ENCODE results near the gene ATP7B. TPM values are rescaled to one million over a fixed set of nuclear protein-coding genes. Genes with fewer than 3 reads are reported as not detected.

The ATP7B gene
- 2.9 and 3.1 TPM in 2 replicates for total RNA-seq

DNA sequence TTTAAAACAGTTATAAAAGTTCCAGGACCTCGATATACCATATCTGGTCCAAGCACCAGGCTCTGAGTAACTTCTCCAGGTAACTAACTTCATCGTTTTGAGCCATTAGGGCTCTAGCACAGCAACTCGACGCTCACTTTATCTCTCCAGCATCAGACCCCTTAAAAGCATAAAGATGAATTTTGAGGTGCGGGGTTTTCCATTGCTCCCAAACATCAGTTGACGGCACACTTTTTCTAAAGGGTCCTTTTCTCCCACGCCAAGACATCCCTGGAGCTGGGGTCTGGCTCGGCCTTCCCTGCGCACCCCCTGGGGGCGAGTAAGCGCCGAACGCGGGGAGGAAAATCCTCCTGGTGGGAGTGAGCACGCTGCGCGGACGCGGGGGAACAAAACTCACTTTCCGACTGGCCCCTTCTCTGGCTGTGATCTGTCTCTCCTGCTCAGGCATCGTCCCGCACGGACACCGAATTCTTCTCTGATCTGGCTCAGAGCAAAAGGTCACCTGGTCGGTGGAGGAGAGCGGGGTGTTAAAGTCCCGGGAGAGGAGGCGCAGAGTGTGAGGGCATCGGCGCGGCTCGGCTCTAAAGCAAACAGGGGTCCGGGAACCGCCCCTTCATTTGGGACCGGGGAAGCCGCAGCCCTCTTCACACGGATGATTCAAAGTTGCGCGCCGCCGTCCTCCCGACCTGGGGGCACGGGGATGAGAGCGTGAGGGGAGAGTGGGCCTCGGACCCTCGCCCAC is at the start of gene ATP7B:
TSS of gene ATP7B (minus strand) at position 561 of the 742 bp plus-strand sequence. CDS start at position 448, 113 bp downstream.

DNA sequence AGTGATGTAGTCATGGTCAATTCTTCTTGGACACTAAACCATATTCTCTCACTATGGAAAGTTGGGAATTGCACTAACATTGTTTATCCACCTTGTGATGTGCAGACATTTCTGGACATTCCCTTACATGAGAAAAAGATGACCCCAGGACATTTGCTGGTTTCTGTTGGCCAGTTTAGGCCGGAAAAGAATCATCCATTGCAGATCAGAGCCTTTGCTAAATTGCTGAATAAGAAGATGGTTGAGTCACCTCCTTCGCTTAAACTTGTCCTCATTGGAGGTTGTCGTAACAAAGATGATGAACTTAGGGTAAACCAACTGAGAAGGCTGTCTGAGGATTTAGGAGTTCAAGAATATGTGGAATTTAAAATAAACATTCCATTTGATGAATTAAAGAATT is 13.2 kb upstream of the ATP7B start, which contains the start of gene UTP14C:
TSS of gene UTP14C (plus strand) at position 211 of the 400 bp plus-strand sequence. CDS start 4,114 bp downstream, outside the sequence.

DNA sequence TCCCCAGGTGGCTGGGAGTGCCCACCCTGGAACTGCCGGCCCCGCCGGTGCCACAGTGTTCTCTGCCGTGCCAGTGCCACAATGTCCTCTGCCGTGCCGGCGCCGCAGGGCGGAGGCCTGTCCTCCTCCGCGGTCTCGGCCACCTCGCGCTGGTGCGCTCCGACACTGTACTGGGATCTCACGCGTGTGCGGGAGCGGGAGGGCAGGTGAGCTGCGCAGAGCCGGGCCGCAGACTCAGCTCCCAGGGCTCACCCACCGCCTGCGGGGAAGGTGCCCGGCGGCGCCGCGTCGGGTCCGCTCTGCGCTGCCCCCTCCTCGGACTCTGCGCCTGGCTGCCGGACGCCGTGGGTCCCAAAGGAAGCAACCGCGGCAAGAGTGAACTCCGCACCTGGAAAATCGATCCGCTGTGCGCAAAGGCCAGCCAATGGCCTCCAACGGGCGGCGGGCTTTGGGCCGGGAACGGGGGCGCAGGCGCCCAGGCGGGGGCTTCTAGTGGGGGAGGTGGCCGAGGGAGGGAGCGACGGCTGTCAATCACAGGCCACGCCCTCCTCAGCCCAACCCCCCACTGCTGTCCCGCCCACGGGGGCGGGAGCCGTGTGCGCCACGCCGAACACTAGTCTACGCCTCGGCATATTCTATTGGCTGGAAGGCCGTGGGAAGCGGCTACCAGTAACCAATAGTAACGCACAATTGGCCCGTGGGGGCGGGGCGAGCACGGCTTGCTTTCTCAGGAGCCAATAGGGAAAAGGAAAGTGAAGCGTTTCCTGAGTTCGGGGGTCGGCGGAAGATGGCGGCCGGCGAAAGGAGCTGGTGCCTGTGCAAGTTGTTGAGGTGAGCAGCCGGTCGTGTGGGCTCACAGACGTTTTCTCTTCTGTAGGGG is 622 bp upstream of the ATP7B start, which contains the start of gene ALG11:
TSS of gene ALG11 (plus strand) at position 767 of the 880 bp plus-strand sequence. CDS start at position 788, 21 bp downstream.

Other genes with a start within 250 kb of the ATP7B start
- gene DHRS12, start 207.3 kb downstream of the ATP7B start, total RNA-seq: 1.8 and 5.8 TPM in 2 replicates
- not detected in 2 replicates for gene TMEM272, start 166.3 kb downstream of the ATP7B start, total RNA-seq
- gene CCDC70, start 149.5 kb downstream of the ATP7B start, total RNA-seq: not detected in 2 replicates
- gene ALG11, start 948 bp upstream of the ATP7B start, total RNA-seq: 9.4 and 32.0 TPM in 2 replicates
- gene UTP14C, start 13.2 kb upstream of the ATP7B start, total RNA-seq: 9.1 and 14.5 TPM in 2 replicates
- gene NEK5, start 117.6 kb upstream of the ATP7B start, total RNA-seq: not detected in 2 replicates
- 6.1 and 8.5 TPM in 2 replicates for gene NEK3, start 148.1 kb upstream of the ATP7B start, total RNA-seq